Mesenchymal stem cell (in vitro differentiated cells and primary cell): ENCODE data around the gene HPX.

Experiments used
- DNase-seq: peaks from one replicate; pipeline ENCODE4 v3.0.0-alpha.2; 2013
- H2AFZ ChIP-seq: one replicate; pipeline ENCODE4 v1.6.1; 2013; ENCODE audit warnings: low read depth, mild to moderate bottlenecking, control low read depth, inconsistent platforms, low read length, moderate library complexity
- H2AK5ac ChIP-seq: 2 replicates; pipeline ENCODE4 v1.6.1; 2013; ENCODE audit warnings: low read length, moderate library complexity, mild to moderate bottlenecking, inconsistent platforms; ENCODE audit not compliant: severe bottlenecking
- H2BK120ac ChIP-seq: one replicate; pipeline ENCODE4 v1.6.1; 2013; ENCODE audit warnings: low read depth, mild to moderate bottlenecking, inconsistent platforms, low read length, moderate library complexity
- H2BK12ac ChIP-seq, 2 experiments: one replicate each; pipeline ENCODE4 v1.6.1; 2013; ENCODE audit warnings: inconsistent platforms in 2 of 2, low read length in 2 of 2, mild to moderate bottlenecking in 2 of 2, moderate library complexity in 2 of 2, control low read depth in 1 of 2
- H2BK15ac ChIP-seq: one replicate; pipeline ENCODE4 v1.6.1; 2013; ENCODE audit warnings: mild to moderate bottlenecking, low read depth, inconsistent platforms; ENCODE audit not compliant: poor library complexity, severe bottlenecking
- H2BK5ac ChIP-seq: 2 replicates; pipeline ENCODE4 v1.6.1; 2013; ENCODE audit warnings: low read depth, mild to moderate bottlenecking, low read length, control low read depth, inconsistent platforms; ENCODE audit not compliant: poor library complexity, severe bottlenecking
- H3K14ac ChIP-seq, 2 experiments: one replicate each; pipeline ENCODE4 v1.6.1; 2013; ENCODE audit warnings: inconsistent platforms in 2 of 2, low read length in 2 of 2, control low read depth in 1 of 2, mild to moderate bottlenecking in 1 of 2, moderate library complexity in 1 of 2
- H3K18ac ChIP-seq, 2 experiments: one replicate each; pipeline ENCODE4 v1.6.1; 2013; ENCODE audit warnings: inconsistent platforms in 2 of 2, low read length in 2 of 2, control low read depth in 1 of 2, low read depth in 1 of 2, mild to moderate bottlenecking in 1 of 2
- H3K23ac ChIP-seq, 2 experiments: one replicate each; pipeline ENCODE4 v1.6.1; 2013; ENCODE audit warnings: inconsistent platforms in 2 of 2, low read length in 2 of 2, mild to moderate bottlenecking in 2 of 2, moderate library complexity in 2 of 2, control low read depth in 1 of 2
- H3K27ac ChIP-seq: 2 replicates; pipeline ENCODE4 v1.5.1; 2013; ENCODE audit warnings: mild to moderate bottlenecking, moderate library complexity, low read length, control low read depth, inconsistent platforms; ENCODE audit not compliant: poor library complexity, severe bottlenecking
- H3K27me3 ChIP-seq, 2 experiments: 2 replicates each; pipeline versions ENCODE4 v1.6.1 to v1.7.0; 2013; ENCODE audit warnings: low read length in 2 of 2, mild to moderate bottlenecking in 2 of 2, moderate library complexity in 2 of 2, control low read depth in 1 of 2, inconsistent platforms in 1 of 2; ENCODE audit not compliant: control insufficient read depth in 1 of 2, insufficient read depth in 1 of 2
- H3K36me3 ChIP-seq, 2 experiments: 2 replicates each; pipeline versions ENCODE4 v1.6.1 to v1.7.0; 2013; ENCODE audit warnings: low read length in 2 of 2, control low read depth in 1 of 2, inconsistent platforms in 1 of 2, low read depth in 1 of 2, mild to moderate bottlenecking in 1 of 2; ENCODE audit not compliant: insufficient read depth in 2 of 2, control insufficient read depth in 1 of 2
- H3K4ac ChIP-seq, 2 experiments: one replicate each; pipeline ENCODE4 v1.6.1; 2013; ENCODE audit warnings: inconsistent platforms in 2 of 2, low read length in 2 of 2, mild to moderate bottlenecking in 2 of 2, moderate library complexity in 2 of 2, control low read depth in 1 of 2, low read depth in 1 of 2
- H3K4me1 ChIP-seq: 2 replicates; pipeline ENCODE4 v1.6.1; 2013; ENCODE audit warnings: low read depth, low read length, control low read depth; ENCODE audit not compliant: control insufficient read depth, insufficient read depth
- H3K4me2 ChIP-seq: 2 replicates; pipeline ENCODE4 v1.6.1; 2013; ENCODE audit warnings: low read length, mild to moderate bottlenecking, inconsistent platforms; ENCODE audit not compliant: poor library complexity, severe bottlenecking
- H3K4me3 ChIP-seq, 2 experiments: 2 replicates each; pipeline versions ENCODE4 v1.5.1 to v1.7.0; 2013; ENCODE audit warnings: low read length in 2 of 2, mild to moderate bottlenecking in 2 of 2, control low read depth in 1 of 2, low read depth in 1 of 2; ENCODE audit not compliant: insufficient read depth in 1 of 2
- H3K79me1 ChIP-seq: replicated peaks from 2 replicates; pipeline ENCODE4 v1.6.1; 2013; ENCODE audit warnings: mild to moderate bottlenecking, control low read depth, low read length, inconsistent platforms; ENCODE audit not compliant: poor library complexity, severe bottlenecking
- H3K9ac ChIP-seq: 2 replicates; pipeline ENCODE4 v1.7.0; 2013; ENCODE audit warnings: mild to moderate bottlenecking, low read length, moderate library complexity
- H3K9me3 ChIP-seq: 2 replicates; pipeline ENCODE4 v1.7.0; 2013; ENCODE audit warnings: mild to moderate bottlenecking, low read length; ENCODE audit not compliant: control insufficient read depth
- H4K8ac ChIP-seq: one replicate; pipeline ENCODE4 v1.6.1; 2013; ENCODE audit warnings: inconsistent platforms, mild to moderate bottlenecking, low read length, moderate library complexity
- H4K91ac ChIP-seq: one replicate; pipeline ENCODE4 v1.6.1; 2013; ENCODE audit warnings: mild to moderate bottlenecking, low read length, inconsistent platforms
- WGBS: methylation state at CpG from one replicate; pipeline ENCODE4 v1.1.7; 2013; ENCODE audit warnings: mixed read lengths; 5-methylcytosine and 5-hydroxymethylcytosine counted together

The HPX gene

DNA sequence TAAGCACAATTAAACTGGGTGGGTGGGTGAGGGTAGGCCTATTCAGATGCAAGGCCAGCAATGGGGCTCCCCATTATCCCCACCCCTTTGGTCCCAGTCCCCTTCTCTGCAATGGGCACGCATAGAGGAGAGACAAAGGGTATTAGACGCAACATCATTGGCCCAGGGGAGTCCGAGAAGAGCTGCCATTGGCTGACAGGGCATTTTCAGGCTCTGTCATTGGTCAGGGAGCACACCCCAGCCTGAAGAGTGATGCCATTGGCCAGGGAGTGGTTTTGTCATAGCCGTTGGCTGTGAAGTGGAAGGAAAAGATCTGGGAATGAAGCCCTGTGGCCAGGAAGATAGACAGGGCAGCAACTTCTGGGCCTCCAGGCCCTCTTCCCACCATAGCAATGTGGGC is 35.8 kb upstream of the HPX start:
- 96% methylated on average over 4 of the region's 4 CpGs for WGBS
- Histone ChIP-seq H4K8ac (no peak overlapping the region), H3K27ac (no peak overlapping the region), H3K9ac (no peak overlapping the region), H4K91ac (no peak overlapping the region), H2BK5ac (no peak overlapping the region), H3K18ac (no peak overlapping the region), H2AK5ac (no peak overlapping the region), H3K9me3 (no peaks in the 10 kb centered on the region), H3K4ac (no peak overlapping the region), H3K79me1 (peaks cover 31% of the 10 kb centered on the region), H2BK120ac (no peak overlapping the region), H3K27me3 (no peaks in the 10 kb centered on the region), H2AFZ (no peak overlapping the region), H3K14ac (no peak overlapping the region), H2BK15ac (no peak overlapping the region), H3K36me3 (peaks cover 39% of the 10 kb centered on the region in 2 experiments), H2BK12ac (no peak overlapping the region), H3K4me2 (no peak overlapping the region), H3K4me3 (no peak overlapping the region), H3K23ac (no peak overlapping the region), H3K4me1 (peaks cover 16% of the 10 kb centered on the region)
- no peak for DNase-seq

DNA sequence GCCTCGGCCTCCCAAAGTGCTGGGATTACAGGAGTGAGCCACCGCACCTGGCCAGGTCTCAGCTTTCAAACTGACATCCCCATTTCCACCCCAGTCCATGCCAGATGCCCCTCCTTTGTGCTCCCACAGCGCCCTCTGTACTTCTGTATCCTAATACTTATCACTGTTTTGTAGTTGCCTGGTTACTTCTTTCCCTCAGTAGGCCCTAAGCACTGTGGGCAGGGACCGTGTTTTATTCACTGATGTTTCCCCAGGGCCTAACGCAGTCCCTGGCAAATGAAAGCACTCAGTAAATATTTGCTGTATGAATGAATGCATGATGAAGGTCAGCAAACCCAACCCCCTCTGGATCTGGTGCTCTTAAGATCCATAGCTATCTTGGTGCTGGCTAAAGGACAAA is 35.1 kb upstream of the HPX start:
- H2BK15ac ChIP-seq: no peak overlapping the region
- H3K4me2 ChIP-seq: no peak overlapping the region
- H4K8ac ChIP-seq: no peak overlapping the region
- no peak overlapping the region for H2BK120ac ChIP-seq
- no peak overlapping the region for H2BK5ac ChIP-seq
- 91% methylated on average over 5 of the region's 5 CpGs for WGBS
- no peak overlapping the region for H2BK12ac ChIP-seq
- H3K18ac ChIP-seq: no peak overlapping the region
- H3K79me1 ChIP-seq: peaks cover 35% of the 10 kb centered on the region
- H3K4me1 ChIP-seq: peaks cover 16% of the 10 kb centered on the region
- peak; percentile 17 for DNase-seq
- no peak overlapping the region for H2AFZ ChIP-seq
- H3K4ac ChIP-seq: no peak overlapping the region
- H3K4me3 ChIP-seq: no peak overlapping the region
- H2AK5ac ChIP-seq: no peak overlapping the region
- H3K9ac ChIP-seq: peak overlapping the region; percentile 37
- peaks cover 39% of the 10 kb centered on the region in 2 experiments for H3K36me3 ChIP-seq
- H3K9me3 ChIP-seq: no peaks in the 10 kb centered on the region
- no peak overlapping the region for H3K14ac ChIP-seq
- H3K27ac ChIP-seq: no peak overlapping the region
- no peaks in the 10 kb centered on the region for H3K27me3 ChIP-seq
- no peak overlapping the region for H4K91ac ChIP-seq
- H3K23ac ChIP-seq: no peak overlapping the region

DNA sequence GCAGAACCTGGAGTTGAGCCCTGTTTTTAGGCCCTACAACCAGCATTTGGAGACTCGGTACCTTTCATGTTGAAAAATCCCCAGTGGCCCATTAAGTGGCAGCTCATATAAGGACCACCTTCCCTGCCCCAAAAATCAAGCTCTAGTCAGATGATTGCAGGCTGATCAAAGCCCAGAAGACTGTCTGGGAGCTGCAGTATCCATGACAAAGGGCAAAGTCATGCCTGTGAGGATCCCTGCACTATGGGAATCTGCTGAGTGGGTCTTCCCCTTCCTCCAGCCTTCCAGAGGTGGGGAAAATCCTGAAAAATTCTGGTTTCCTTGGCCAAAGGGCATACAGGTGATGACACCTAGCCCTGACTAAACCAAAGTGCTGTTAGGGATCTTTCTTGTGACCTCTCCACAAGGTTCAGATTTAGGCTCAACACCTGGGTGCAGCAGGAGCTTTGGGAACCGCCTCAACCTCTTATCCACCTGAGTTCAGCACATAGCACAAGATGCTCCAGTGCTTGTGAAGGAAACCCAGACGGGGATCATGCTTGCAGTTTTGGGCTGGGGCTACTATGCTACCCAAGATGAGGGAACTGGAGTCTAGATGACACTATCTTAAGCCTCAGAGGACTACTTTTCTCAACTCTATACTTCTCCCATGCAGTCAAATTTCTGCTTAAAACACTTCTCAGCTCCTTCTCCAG is 34.2 kb upstream of the HPX start:
- Histone ChIP-seq H4K91ac (no peak overlapping the region), H4K8ac (peak overlapping the region; percentile 53), H3K14ac (no peak overlapping the region), H3K4me1 (peaks cover 11% of the 10 kb centered on the region), H3K4me3 (peak overlapping the region in 1 of 2 experiments; percentile 82), H3K4ac (peak overlapping the region in 1 of 2 experiments; percentile 10), H3K79me1 (peaks cover 37% of the 10 kb centered on the region), H2BK5ac (no peak overlapping the region), H3K4me2 (no peak overlapping the region), H3K18ac (no peak overlapping the region), H3K23ac (no peak overlapping the region), H3K9me3 (no peaks in the 10 kb centered on the region), H2AFZ (no peak overlapping the region), H2BK12ac (no peak overlapping the region), H3K9ac (peak overlapping the region; percentile 96), H3K27ac (peak overlapping the region; percentile 12), H3K27me3 (no peaks in the 10 kb centered on the region), H2BK120ac (no peak overlapping the region), H2BK15ac (no peak overlapping the region), H3K36me3 (peaks cover 39 to 41% of the 10 kb centered on the region in 2 experiments), H2AK5ac (peak overlapping the region; percentile 4)
- DNase-seq: peak; percentile 16
- WGBS: 84% methylated on average over 3 of the region's 3 CpGs

DNA sequence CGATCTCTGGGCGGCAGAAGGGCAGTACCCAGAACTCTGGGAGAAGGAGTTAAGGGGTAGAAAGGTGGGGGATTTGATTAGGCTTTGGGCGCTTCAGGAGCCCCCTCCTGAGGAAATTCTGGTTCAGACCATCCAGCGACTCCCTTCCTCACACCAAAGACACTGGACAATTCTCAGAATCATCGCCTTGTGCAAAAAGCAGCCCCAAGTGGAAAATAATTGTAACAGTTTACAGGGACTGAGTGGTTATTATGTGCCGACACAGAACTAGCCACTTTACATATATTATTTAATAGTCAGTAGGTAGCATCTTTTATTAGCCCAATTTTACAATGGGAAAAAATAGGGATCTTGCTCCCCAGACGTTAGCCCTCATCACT is 33.6 kb upstream of the HPX start:
- H3K4me1 ChIP-seq: peaks cover 8% of the 10 kb centered on the region
- peaks cover 33% of the 10 kb centered on the region for H3K79me1 ChIP-seq
- no peak overlapping the region for H2BK15ac ChIP-seq
- H2BK120ac ChIP-seq: no peak overlapping the region
- H3K14ac ChIP-seq: no peak overlapping the region
- H3K4ac ChIP-seq: peak overlapping the region; percentile 37 to 70
- no peak overlapping the region for H2BK12ac ChIP-seq
- no peak overlapping the region for H2AK5ac ChIP-seq
- peak overlapping the region; percentile 72 for H3K4me2 ChIP-seq
- no peak overlapping the region for H3K23ac ChIP-seq
- H3K18ac ChIP-seq: peak overlapping the region in 1 of 2 experiments; percentile 56
- H2AFZ ChIP-seq: no peak overlapping the region
- H4K91ac ChIP-seq: no peak overlapping the region
- no peak overlapping the region for H2BK5ac ChIP-seq
- H3K9me3 ChIP-seq: no peaks in the 10 kb centered on the region
- peak overlapping the region; percentile 96 for H3K9ac ChIP-seq
- no peak for DNase-seq
- peak overlapping the region; percentile 52 to 82 for H3K4me3 ChIP-seq
- peaks cover 35 to 36% of the 10 kb centered on the region in 2 experiments for H3K36me3 ChIP-seq
- WGBS: 11% methylated on average over 5 of the region's 7 CpGs
- peak overlapping the region; percentile 8 for H4K8ac ChIP-seq
- peak overlapping the region; percentile 92 for H3K27ac ChIP-seq
- no peaks in the 10 kb centered on the region for H3K27me3 ChIP-seq
